NOMO-1 treated with DMSO at 0.1 percent for 48 hours (cell line): ENCODE results near the gene SLC25A20.

Source experiments
- DNase-seq: peaks from one replicate; lab custom pipeline; 2025; ENCODE audit not compliant: unreplicated experiment; lab: John Stamatoyannopoulos, UW

The SLC25A20 gene

DNA sequence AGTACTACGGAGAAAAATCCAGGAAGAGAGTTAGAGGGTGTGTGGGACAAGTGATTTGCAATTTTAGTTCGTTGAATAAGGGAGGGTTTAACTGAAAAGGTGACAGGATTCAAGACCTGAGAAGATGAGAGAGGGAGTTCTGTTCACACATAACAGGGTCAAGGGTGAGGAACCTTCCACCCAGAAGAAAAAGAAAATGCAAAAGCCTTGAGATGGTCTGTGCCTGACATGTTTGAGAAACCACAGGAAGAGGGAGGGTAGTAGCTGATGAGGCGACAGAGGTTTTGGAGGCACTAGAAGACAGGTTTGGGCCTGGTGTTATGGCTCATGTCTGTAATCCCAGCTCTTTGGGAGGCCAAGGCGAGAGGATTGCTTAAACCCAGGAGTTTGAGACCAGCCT lies 591 bp upstream of the SLC25A20 start:
- no peak for DNase-seq

DNA sequence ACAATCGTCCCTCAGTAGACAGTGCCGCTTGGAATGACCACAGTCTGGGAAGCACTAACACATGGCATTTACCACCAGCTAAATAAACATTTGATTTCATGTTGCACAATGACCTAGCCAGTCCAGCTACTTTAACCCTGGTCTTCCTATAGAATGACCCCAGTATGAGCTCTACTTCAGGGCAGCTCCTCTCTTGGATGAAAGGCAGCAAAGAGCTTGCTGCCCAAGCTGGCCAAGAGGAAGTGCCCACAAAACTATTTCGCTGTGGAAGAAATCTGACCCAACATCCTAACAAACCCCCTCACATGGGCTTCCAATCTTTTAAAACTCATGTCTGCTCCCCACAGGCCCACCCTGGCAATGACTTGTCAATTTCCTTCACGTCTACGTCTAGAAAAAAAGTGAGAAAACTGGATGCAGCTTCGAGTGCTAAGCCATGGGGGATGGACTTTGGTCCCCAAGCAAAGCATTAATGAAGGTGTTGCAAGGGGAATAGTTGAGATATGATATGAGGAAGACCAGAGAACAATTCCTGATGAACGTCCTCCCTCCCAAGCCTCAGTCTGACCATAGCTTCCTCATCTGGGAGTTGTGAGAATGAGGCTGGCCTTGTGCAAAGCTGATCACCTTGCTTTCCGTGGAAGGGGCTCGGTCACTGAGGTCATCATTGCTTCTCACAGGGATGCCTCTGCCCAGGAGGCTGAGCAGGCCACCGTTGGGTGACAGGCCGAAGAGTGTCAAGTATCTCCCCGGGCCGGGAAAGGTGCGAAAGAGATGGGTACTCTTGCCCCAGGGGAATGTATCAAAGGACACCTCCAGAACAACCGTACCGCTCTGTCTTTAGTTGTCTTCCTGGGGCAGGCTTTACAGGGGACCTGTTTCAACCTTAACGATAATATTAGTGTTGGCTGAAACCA lies 964 bp downstream of the SLC25A20 start:
- DNase-seq, result no peak

DNA sequence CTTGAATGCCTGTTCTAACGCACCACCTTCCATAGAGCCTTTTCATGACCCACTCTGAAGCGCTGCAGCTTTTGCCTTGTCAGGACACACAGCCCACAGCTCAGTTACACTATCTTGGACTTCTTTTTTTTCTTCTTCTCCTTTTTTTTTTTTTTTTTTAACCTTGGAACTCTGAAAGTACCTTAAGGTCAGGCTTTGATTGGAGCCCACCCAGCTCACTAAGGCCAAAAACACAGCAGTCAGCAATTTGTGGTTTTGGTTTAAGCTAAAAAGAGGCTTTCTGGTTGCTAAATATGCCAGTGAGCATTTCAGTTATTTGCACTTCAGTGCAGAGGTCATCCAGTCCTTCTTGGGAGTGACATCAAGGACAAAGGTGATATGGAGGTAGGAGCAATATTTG lies 1.7 kb downstream of the SLC25A20 start:
- DNase-seq, result peak; percentile 79

DNA sequence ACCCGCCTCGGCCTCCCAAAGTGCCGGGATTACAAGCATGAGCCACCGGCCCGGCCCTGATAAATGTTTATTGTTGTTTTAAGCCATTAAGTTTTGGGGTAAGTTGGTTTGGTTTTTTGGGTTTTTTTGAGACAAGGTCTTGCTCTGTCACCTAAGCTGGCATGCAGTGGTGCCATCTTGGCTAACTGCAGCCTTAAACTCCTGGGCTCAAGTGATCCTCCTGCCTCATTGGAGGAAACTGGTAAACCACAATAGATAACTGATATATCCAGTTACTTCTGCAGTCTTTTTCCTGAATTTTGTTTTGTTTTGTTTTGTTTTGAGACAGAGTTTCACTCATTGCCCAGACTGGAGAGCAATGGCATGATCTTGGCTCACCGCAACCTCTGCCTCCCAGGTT lies 4.2 kb downstream of the SLC25A20 start:
- no peak for DNase-seq

DNA sequence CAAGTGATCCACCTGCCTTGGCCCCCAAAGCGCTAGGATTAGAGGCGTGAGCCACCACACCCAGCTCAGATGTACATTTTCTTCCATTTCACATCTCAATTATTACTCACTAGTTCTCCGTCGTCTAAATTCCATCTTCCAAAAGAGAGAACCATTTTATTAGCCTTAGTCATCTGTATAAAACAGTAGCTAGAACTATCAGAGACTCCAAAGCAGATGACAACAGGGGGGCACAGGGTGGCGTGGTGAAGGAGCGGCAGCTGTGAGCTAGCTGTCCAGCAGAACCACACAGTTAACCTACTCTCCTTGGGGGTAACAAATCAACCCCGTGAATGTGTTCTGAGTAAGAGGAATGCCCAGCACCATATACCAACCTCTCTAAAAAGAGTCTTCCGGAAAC lies 7.1 kb downstream of the SLC25A20 start:
- no peak for DNase-seq

DNA sequence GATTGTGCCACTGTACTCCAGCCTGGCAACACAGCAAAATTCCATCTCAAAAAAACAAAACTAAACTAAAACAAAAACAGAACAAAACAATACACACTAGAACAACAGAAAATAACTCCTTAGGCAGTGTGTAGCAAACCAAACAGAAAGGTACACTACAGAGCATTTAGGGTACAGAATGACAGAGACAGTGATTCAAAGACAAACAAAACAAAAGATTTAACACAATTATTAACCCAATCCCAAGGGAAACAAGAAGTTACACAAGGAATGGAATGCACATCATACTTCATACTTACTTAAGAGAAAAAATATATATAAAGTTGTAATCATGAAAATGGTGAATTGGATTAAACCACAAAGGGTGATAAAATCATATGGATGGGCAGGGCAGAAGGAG lies 12.9 kb downstream of the SLC25A20 start:
- DNase-seq, result no peak

DNA sequence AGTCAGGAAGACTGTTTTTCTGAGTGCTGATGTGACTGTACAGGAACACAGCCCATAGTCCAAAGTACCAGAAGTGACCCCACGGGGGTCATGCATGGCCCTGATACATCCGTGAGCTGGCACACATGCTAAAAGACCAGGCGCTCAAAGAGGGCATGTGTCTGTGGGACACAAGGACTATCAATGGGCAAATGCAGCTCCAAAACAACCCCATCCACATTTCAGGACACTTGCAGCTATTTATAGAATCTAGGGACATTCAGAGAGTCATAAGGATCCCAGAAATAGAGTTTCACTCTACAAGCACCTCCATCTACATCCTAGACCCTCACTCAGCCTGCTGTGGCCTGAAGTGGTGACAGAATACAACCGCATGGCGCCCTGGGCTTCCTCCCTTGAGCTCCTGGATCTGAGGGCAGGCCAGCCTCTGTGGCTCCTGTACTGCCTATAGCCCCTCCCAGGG lies 17.0 kb downstream of the SLC25A20 start:
- no peak for DNase-seq

DNA sequence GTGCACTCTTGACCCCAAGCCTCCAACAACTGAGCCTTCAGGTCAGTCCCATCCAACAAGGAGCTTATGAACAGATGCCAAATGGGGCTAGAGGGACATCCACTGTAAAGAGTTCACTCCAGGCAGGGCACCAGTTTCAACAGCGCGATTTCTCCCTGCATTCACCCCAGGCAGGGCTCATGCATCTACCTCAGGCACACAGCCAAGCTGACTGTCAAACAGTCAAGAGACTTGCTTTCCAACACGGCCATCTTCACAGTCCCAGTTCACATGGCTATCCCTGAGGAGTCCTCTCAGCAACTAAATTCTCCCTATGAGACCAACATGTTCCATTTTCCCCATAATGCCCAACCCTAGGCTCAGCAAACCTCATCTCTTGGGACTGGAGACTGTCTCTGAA lies 17.7 kb downstream of the SLC25A20 start:
- no peak for DNase-seq

DNA sequence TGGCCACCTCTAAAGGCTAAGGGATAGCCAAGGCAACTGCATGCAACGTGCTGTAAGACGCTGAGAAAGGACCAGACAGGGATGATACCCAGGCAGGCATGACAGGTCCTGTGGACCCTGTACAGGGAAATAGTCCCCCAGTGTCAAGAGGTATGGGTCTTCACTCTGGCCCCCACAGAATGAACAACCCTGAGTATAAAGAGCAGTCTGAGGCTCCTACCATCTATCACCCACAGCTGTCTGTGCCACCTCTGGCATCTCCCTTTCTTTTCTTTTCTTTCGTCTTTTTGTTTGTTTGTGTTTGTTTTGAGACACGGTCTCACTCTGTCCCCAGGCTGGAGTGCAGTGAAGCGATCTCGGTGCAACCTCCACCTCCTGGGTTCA lies 18.7 kb downstream of the SLC25A20 start:
- DNase-seq, result no peak

DNA sequence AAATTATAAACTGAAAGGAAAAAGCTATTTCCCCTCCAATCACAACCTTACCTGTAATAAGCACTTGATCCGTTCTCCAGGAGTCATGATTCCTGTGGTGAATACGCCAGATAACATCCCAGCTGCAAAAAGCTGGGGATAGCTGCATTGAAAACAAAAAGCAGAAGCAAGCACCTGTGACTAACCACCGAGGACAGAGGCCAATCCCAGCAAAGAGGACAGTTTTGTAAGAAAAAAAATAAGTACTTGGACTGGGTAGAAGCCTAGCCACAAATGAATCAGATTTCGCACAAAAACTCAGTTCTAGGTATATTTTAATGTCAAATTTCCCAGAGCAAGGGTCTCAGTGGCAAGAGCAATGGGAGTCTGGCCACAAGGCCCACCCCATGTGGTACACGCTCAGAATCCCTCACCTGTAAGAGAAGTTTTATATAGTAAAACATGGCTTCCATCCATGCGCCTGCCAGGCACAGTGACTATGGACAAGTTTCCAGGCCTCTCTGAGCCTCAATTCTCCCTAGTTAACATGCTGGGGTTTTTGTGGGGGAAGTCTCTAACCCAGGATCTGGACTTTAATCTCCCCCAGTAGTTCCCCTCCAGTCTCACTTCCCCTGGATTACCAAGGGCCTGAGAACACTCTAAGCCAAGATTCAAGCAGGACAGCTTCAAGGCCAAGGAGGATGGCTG lies 19.2 kb downstream of the SLC25A20 start:
- DNase-seq, result peak; percentile 54

DNA sequence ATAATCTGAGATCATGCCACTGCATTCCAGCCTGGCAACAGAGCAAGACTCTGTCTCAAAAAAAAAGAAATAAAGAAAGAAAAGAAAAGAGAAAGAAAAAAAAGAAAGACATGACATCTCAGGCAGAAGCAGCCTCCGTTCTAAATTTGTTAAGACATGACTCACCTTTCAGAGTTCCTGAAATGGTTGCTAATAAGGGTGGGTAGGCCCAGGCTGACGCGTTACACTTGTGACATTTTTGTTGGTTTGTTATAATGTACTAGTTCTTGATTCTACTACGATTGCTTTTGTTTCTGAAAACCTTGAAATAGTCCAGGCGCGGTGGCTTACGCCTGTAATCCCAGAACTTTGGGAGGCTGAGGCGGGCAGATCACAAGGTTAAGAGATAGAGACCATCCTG lies 21.0 kb downstream of the SLC25A20 start:
- DNase-seq, result peak; percentile 61

DNA sequence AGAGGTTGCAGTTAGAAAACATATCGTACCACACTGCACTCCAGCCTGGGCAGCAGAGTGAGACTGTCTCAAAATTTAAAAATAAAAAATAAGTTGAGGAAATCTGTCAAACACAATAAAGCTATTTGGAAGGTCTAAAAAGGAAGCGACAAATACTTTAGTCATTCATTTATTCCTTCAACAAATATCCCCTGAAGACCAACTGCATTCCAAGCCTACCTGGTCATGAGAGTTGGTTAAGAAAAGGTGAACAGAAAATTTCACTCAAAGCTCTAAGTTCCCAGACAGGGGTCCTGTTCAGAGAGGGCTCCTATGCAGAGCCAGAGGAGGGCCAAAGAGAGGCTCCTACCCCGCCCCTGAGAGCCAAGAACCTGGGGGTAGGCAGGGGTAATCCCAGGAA lies 35.6 kb downstream of the SLC25A20 start:
- DNase-seq, result no peak

DNA sequence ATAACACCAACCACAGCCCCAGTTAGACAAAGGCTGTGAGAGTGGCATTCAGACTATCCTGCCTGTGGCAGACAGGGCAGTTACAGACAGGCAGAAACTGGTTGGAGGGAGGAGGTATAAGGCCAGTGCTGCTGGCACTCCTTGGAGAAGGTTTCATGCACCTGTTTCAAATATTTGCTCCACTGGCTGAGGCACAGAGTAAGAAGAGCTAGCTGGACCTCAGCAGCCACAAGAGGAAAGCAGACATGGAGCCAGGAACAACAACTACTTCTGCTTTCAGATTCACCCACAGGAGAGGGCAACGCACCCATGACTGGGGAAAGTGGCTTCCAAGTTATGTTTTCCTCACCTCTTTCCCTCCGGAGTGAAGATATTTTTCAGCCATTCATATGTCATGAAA lies 39.5 kb downstream of the SLC25A20 start:
- DNase-seq, result peak; percentile 44

DNA sequence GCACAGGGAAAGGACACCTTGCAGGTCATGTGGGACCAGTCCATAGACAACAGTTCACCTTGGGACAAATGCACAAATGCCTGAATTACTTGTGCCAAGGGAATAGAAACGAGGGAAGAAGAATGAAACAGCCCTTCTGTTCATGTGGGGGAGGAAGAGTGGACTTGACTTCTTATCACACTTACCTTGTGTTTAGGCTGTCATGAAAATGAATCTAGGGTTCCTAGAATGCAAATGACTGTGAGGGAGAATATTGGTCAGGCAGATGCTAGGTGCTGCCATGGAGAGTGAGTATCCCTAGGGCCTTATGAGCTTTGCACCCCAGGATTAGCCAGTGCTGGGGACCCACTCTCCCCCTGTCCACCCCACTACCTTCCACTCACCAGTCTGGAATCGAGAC lies 40.0 kb downstream of the SLC25A20 start:
- no peak for DNase-seq

DNA sequence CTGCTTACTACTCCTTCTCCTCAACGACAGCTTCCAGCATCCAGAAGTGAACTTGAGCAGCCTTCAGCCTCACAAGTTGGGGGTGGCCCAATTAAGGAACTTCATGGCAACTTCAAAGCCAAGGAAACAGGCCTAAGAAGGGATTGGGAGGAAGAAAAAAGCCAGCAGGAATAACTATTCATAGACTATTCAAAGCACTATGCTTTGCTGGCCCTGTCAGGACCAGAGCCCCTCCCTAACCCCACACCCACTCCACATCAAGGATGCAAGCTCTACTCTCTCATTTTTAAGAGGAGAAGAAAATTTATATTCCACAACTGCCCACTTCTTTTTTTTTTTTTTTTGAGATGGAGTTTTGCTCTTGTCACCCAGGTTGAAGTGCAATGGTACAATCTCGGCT lies 41.0 kb downstream of the SLC25A20 start:
- DNase-seq, result no peak

DNA sequence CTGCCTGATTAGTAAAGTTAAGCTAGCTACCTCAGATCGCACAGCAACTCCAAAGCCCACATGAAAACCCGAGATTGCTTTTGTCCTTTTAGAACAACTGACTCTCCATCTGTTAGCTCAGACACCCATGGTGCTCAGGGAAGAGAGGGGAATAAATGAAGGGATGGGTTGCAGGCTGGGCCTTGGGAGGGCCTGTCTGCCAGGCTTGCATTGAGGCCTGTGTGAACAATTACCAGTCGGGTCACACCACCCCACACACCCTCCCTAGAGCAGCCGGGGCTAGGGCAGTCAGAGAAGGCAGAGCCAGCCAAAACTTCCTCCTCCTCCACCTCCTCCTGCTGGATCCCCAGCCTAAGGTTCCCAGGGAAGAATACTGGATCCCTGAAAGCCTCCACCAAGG lies 42.2 kb downstream of the SLC25A20 start:
- no peak for DNase-seq

DNA sequence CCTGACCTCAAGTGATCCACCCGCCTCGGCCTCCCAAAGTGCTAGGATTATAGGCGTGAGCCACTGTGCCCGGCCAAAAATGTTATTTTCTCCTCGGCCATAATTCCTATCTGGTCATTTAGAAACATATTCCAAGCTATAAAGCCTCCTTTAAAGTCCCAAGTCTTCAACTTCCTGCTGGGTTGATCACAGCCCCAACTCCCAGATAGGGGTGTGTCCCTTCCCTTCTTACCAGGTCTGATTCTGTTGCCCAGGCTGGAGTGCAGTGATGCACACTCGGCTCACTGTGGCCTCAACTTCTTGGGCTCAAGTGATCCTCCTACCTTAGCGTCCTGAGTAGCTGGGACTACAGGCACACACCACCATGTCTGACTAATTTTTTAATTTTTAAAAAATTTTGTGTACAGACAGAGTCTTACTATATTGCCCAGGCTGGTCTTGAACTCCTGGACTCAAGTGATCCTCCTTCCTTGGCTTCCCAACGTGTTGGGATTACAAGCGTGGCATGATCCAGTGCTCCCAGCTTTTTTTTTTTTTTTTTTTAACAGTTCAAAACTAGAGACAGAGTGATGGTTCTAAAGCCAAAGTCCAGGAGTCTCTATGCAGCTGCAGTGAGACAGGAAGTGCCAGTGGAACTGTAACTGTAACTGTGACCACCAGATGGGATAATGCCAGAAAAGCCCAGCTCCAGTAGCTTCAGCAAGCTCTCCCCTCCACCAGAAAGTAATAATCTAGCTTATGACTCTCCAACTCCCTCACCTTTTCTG lies 42.8 kb downstream of the SLC25A20 start:
- DNase-seq, result no peak

DNA sequence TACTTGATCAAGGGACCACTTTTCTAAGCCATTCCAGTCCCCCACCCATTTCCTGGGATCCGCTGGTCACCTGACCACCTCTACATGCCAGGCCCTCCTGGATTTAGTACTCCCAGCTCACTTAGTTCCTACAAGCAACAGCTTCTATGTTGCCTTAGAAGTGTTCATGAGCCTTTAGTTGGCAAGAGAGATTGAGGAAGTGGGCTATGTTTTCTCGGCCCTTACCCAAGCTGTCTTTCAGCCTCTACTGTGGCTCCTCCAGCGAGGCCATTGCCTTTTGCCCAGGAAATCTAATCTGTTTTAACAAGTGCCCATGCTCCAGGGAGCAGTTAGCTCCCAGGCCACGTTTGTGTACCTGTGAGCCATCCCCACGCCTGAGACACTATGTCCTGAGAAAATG lies 46.5 kb downstream of the SLC25A20 start:
- DNase-seq, result no peak

DNA sequence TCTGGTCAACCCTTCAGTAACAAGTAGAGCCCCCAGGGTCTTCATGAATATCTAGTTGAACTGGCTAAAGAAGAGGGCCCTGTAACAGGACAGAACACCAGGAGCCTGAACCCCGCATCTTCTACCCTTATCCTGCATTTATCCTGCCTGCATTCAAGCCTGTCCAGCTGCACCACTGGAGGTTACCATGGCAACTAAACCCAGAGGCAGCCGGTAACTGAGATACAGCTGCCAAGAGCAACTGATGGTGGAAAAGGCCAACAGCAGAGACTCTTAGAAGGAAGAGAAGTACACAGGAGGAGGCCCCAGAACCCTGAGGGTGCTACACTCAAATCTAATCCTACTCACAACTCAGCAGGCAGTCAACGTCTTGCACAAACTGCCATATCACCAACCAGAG lies 47.3 kb downstream of the SLC25A20 start:
- DNase-seq, result no peak

DNA sequence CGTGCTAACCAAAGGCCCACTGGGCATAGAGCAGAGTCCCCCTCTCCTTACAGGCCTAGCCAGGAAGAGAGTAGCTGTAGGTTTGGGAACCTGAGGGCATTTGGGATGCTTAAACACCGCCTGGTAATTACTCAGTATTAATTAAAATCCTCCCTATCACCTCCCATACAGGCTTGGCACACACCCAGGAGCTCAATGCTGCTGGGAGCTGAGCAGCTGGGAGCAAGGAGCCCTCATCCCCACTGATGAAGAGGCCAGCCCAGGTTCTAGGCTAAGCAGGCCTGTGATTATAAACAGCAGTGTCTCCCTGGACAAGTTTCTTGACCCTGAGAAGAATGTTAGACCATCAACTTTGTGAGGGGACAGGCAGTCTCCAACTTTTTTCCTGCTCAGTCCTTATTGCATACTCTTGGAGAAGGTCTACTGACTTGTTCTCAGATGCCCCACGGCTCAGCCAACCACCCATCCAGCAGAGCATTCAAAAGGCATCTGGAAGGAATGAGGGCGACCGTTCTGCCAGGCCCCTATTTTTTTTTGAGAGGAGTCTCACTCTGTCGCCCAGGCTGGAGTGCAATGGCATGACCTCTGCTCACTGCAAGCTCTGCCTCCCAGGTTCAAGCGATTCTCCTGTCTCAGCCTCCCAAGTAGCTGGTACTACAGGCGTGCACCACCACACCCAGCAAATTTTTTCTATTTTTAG lies 49.7 kb downstream of the SLC25A20 start:
- no peak for DNase-seq
